Activated CD4-positive, alpha-beta T cell treated with anti-CD3 and anti-CD28 coated beads, Interleukin-2, amount 10 ng/mL, durations not matched to agents 7 days and 5 days (primary cell): ENCODE data around the gene GPR157. TPM values are rescaled to one million over a fixed set of nuclear protein-coding genes. Genes with fewer than 3 reads are reported as not detected.

Experiments
- CTCF ChIA-PET: fragments of 350-600 bp; sonication (Branson Sonifier 250); formaldehyde crosslinking; loops from one replicate; lab custom pipeline; 2021; ENCODE audit warnings: antibody characterized with exemption; lab: Charles Lee
- POLR2A ChIA-PET: fragments of 350-600 bp; sonication (Branson Sonifier 250); formaldehyde crosslinking; loops from one replicate; lab custom pipeline; 2021; ENCODE audit warnings: antibody characterized with exemption; lab: Charles Lee
- DNase-seq: peaks from one replicate; pipeline ENCODE4 v3.0.0-alpha.2; 2020
- H3K27ac Mint-ChIP-seq: one replicate; pipeline ENCODE4 v1.8.0; 2021; ENCODE audit warnings: mild to moderate bottlenecking, moderate library complexity, mixed read lengths
- H3K27me3 Mint-ChIP-seq: one replicate; pipeline ENCODE4 v1.8.0; 2021; ENCODE audit warnings: mixed read lengths
- H3K36me3 Mint-ChIP-seq: one replicate; pipeline ENCODE4 v1.8.0; 2021; ENCODE audit warnings: low read depth, mixed read lengths
- H3K4me1 Mint-ChIP-seq: one replicate; pipeline ENCODE4 v1.8.0; 2021; ENCODE audit warnings: mixed read lengths
- H3K4me3 Mint-ChIP-seq: one replicate; pipeline ENCODE4 v1.8.0; 2021; ENCODE audit warnings: mild to moderate bottlenecking, moderate library complexity, mixed read lengths
- H3K9me3 Mint-ChIP-seq: one replicate; pipeline ENCODE4 v1.8.0; 2021; ENCODE audit warnings: mixed read lengths
- total RNA-seq, 2 experiments: library from RNA; stranded (reverse); gene quantifications; one replicate each; pipeline ENCODE4 v1.2.3, GENCODE V29; 2021

GPR157 gene, protein sequence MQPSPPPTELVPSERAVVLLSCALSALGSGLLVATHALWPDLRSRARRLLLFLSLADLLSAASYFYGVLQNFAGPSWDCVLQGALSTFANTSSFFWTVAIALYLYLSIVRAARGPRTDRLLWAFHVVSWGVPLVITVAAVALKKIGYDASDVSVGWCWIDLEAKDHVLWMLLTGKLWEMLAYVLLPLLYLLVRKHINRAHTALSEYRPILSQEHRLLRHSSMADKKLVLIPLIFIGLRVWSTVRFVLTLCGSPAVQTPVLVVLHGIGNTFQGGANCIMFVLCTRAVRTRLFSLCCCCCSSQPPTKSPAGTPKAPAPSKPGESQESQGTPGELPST
- 1 to 10 TPM; 3.4 to 5.7 TPM for total RNA-seq

DNA sequence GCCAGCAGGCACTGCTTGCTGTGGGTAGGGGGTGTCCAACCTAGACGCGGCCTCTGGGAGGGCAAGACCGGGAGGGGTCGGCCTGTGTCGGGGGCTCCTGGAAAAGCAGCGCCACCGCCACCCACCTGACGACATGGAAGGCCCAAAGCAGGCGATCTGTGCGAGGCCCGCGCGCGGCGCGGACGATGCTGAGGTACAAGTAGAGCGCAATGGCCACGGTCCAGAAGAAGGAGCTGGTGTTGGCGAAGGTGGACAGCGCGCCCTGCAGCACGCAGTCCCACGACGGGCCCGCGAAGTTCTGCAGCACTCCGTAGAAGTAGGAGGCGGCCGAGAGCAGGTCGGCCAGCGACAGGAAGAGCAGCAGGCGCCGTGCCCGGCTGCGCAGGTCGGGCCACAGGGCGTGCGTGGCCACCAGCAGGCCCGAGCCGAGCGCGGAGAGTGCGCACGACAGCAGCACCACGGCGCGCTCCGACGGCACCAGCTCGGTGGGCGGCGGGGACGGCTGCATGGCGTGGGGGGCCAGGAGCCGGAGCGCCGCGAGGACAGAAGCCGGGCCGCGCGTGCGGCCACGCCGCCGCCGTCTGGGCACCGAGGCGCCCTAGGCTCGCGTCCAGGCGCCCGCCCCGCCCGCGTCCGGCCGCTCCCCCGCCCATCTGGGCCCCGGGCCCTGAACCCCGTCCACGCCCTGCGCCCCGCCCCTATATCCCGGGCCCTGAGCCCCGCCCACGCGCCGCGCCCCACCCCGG lies at the start of gene GPR157:
GPR157 (minus strand) TSS at position 583 of the 746 bp plus-strand sequence; CDS start at position 508, 75 bp downstream.
- no peaks in the 10 kb centered on the region for H3K36me3 Mint-ChIP-seq
- H3K27me3 Mint-ChIP-seq, result peaks cover 9% of the 10 kb centered on the region
- DNase-seq, result peak; percentile 82
- H3K4me3 Mint-ChIP-seq, result peak within 1 kb of the TSS; percentile 83
- ChIA-PET CTCF (interaction anchor here (0.7 to 1.2 kb wide), 3 partner anchors 13 to 33 kb away, joined by 3 to 8 read pairs (median 3); no protein-coding TSS in a partner anchor), POLR2A (no interaction called here)
- H3K4me1 Mint-ChIP-seq, result peaks cover 36% of the 10 kb centered on the region
- no peaks in the 10 kb centered on the region for H3K9me3 Mint-ChIP-seq
- peak within 1 kb of the TSS; percentile 89 for H3K27ac Mint-ChIP-seq

DNA sequence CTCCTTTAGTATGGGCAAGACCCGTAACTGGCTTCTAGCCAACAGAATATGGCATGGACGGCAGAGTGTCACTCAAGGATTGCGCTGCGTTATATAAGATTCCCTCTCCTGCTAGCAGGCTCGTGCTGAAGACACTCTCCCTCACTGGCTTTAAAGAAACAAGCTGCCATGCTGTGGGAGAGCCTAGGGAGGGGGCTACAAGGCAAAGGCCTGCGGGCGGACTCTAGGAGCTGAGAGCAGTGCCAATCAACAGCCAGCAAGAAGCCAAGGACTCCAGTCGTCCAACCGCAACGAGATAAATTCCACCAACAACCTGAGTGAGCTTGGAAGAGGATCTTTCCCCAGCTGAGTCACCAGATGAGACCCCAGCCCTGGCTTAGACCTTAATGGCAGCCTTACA lies 45.9 kb upstream of the GPR157 start:
- Mint-ChIP-seq H3K4me3 (no peak overlapping the region), H3K27me3 (peaks cover 4% of the 10 kb centered on the region), H3K4me1 (peaks cover 2% of the 10 kb centered on the region), H3K36me3 (peaks cover 6% of the 10 kb centered on the region), H3K9me3 (no peaks in the 10 kb centered on the region), H3K27ac (no peak overlapping the region)
- DNase-seq, result no peak
- ChIA-PET CTCF (no interaction called here), POLR2A (interaction anchor here (0.5 kb wide), 1 partner anchor 12 kb away, joined by 3 read pairs; no protein-coding TSS in a partner anchor)

DNA sequence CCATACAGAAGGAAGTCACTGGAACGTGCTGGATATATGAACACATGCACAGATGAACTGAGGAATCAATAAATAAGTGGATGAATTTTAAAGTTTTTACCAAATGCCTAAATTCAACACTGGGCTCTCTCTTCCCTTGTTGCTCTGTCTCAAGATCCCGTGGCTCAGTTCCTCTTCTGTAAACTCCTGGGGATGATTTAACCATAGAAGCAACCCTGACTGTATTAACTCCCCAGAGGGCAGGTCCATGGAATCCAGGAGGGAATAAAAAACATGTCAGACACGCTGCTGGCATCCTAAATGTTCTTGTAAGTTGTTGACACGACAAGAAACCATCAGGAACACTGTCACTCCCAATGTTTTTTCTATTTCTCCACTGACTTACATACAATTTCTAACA lies 45.3 kb upstream of the GPR157 start:
- no peaks in the 10 kb centered on the region for H3K9me3 Mint-ChIP-seq
- ChIA-PET POLR2A (interaction anchor here (0.5 kb wide), 1 partner anchor 12 kb away, joined by 3 read pairs; no protein-coding TSS in a partner anchor), CTCF (no interaction called here)
- H3K36me3 Mint-ChIP-seq, result peaks cover 6% of the 10 kb centered on the region
- no peak overlapping the region for H3K27ac Mint-ChIP-seq
- no peaks in the 10 kb centered on the region for H3K4me1 Mint-ChIP-seq
- no peak for DNase-seq
- no peak overlapping the region for H3K4me3 Mint-ChIP-seq
- H3K27me3 Mint-ChIP-seq, result peaks cover 4% of the 10 kb centered on the region

DNA sequence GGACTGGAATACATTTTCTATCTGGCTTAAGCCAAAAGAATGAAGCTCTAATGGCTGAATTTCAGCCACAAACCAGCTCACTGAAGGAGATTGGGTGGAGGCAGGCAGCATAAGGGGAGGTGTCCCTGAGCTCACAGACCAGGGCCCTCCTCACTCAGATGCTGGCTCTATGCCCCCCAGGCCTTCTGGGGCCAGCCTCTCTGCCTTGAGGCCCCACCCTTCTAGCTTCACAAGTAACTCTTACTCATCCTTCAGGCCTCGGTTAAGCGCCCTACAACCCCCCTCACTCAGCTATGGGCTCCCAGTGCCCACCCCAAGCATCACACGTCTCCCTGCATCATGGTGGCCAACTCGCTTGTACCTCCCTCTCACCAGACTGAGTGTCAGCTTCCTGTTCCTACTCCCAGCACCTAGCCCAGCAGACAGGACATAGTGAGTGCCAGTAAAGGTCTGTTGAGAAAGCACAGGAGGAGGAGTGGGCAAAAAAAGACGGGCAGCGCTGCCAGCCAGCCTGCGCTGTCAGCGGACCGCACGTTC lies 40.8 kb upstream of the GPR157 start:
- CTCF ChIA-PET, result interaction anchor here (0.8 to 1.3 kb wide), 2 partner anchors 9 to 11 kb away, joined by 3 read pairs; no protein-coding TSS in a partner anchor
- Mint-ChIP-seq H3K27me3 (peaks cover 3% of the 10 kb centered on the region), H3K36me3 (no peaks in the 10 kb centered on the region), H3K9me3 (no peaks in the 10 kb centered on the region), H3K27ac (no peak overlapping the region), H3K4me1 (peaks cover under 1% of the 10 kb centered on the region), H3K4me3 (no peak overlapping the region)
- POLR2A ChIA-PET, result no interaction called here
- DNase-seq, result no peak

DNA sequence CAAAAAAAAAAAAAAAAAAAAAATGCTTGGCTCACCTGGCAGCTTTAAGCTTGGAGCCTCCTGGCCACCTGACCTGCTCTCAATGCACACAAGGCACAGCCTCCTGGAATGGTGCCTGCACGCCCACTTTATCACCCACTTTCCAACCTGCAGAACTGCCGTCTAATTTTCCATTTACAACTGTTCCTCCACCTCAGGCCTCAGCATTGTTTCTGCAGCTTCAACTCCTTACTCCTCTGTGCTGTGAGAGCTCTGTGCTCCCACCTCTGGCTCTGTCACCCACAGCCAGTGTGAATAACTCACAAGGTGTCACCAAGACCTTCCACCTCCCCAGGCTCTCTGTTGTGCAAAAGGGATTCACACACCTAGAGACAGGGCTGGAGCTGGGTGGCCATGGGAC lies 38.7 kb upstream of the GPR157 start:
- Mint-ChIP-seq H3K36me3 (no peaks in the 10 kb centered on the region), H3K27me3 (no peaks in the 10 kb centered on the region), H3K4me3 (no peak overlapping the region), H3K4me1 (peaks cover 4% of the 10 kb centered on the region), H3K27ac (no peak overlapping the region), H3K9me3 (no peaks in the 10 kb centered on the region)
- no peak for DNase-seq
- ChIA-PET CTCF (interaction anchor here (0.6 to 2.1 kb wide), 2 partner anchors 9 to 481 kb away, joined by 3 to 7 read pairs; no protein-coding TSS in a partner anchor), POLR2A (no interaction called here)

DNA sequence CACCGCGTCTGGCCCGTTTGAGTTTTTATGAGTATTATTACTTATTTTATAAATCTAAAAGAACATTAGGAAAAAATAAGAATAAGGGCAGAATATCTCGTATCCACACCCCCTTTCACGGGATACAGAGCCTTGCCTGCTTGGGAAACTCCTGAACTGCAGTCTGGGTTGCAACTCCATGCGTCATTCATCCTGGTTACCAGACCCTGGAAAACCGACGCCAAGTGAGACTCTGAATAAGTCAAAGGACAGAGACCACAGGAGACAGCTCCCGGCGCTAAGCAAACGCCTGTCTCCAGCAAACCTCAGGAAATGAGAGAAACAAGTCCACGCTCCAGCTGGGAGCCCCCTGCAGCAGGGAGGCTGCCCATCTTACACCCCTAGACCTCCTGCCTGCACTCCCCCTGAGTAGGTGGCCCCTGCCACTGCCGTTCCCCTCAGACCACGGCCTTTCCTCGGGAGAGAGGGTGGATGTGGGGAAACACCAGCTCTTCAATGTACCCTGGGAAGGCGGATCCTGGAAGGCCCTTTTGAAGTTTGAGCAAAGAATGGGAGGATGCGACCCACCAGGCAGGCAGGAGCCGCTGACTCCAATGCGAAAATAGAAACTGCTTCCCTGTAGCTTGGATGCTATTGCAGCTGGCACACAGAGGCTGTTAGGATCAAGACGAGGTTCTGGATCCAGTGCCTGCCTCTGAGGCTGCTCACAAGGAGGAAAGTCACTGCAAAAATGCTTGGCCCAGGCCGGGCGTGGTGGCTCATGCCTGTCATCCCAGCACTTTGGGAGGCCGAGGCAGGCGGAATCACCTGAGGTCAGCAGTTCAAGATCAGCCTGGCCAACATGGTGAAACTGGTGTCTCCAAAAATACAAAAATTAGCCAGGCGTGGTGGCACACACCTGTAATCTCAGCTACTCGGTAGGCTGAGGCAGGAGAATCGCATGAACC lies 37.7 kb upstream of the GPR157 start:
- ChIA-PET POLR2A (no interaction called here), CTCF (interaction anchor here (0.6 to 2.1 kb wide), 2 partner anchors 10 to 482 kb away, joined by 3 to 7 read pairs; no protein-coding TSS in a partner anchor)
- H3K4me1 Mint-ChIP-seq, result peaks cover 4% of the 10 kb centered on the region

DNA sequence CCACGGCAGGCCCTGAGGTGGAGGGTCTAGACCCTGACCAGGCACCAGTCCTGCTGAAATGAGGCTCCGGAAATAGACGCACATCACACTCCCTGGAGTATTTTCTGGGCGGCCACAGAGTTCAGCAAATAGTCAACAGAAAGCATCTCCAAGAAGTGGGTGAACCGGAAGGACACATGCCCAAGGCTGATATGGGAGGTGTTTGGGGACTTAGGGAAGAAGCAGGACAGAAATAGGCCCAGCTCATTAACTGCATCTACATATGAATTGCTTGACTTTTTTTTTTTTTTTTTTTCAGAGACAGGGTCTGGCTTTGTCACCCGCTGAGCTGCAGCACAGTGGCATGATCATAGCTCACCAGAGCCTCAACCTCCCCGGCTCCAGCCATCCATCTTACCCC lies 36.5 kb upstream of the GPR157 start:
- H3K27me3 Mint-ChIP-seq, result no peaks in the 10 kb centered on the region
- H3K27ac Mint-ChIP-seq, result no peak overlapping the region
- H3K36me3 Mint-ChIP-seq, result no peaks in the 10 kb centered on the region
- DNase-seq, result no peak
- H3K9me3 Mint-ChIP-seq, result no peaks in the 10 kb centered on the region
- CTCF ChIA-PET, result interaction anchor here (0.6 to 0.7 kb wide), 2 partner anchors 64 to 141 kb away, joined by 3 read pairs; no protein-coding TSS in a partner anchor
- POLR2A ChIA-PET, result no interaction called here
- H3K4me1 Mint-ChIP-seq, result peaks cover 4% of the 10 kb centered on the region
- no peak overlapping the region for H3K4me3 Mint-ChIP-seq

More for the DNA sequence above, 37.7 kb upstream of the GPR157 start:
- Mint-ChIP-seq H3K36me3 (no peaks in the 10 kb centered on the region), H3K9me3 (no peaks in the 10 kb centered on the region), H3K4me3 (no peak overlapping the region), H3K27ac (no peak overlapping the region), H3K27me3 (no peaks in the 10 kb centered on the region)
- no peak for DNase-seq

DNA sequence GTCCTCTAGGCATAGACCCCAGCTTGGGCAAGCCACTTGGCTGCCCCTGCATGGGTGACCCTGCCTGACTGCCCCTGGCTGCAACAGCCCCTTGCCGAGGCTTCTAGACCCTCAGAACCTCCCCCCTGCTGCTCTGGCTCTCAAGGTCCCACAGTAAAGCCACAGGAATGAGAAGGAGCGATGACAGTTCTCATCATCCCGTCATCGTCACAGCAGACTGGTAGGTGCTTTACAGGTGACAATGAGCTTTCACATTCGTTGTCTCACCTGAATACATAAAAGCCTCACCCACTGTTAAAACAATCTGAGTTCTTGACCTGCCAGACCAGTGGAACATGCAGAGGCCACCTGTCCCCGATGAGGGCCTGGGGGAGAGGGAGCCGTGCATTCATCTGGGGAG lies 36.0 kb upstream of the GPR157 start:
- Mint-ChIP-seq H3K36me3 (no peaks in the 10 kb centered on the region), H3K27me3 (no peaks in the 10 kb centered on the region), H3K4me3 (no peak overlapping the region), H3K9me3 (no peaks in the 10 kb centered on the region), H3K4me1 (peaks cover 4% of the 10 kb centered on the region), H3K27ac (no peak overlapping the region)
- POLR2A ChIA-PET, result no interaction called here
- CTCF ChIA-PET, result interaction anchor here (0.6 kb wide), 2 partner anchors 65 to 384 kb away, joined by 3 to 5 read pairs; no protein-coding TSS in a partner anchor
- no peak for DNase-seq

DNA sequence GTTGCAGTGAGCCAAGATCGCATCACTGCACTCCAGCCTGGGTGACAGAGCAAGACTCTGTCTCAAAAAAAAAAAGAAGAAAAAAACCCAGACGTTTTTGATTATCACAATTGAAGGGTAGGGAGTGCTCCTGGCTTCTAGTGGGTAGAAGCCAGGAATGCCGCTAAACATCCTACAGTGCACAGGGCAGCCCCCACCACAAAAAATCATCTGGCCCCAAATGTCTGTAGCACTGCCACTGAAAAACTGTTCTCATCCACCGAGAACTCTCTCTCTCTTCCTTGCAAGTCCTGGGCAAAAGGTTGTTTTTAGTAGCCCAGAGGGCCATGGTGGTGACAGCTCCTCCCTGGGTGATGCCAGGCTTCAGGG lies 35.6 kb upstream of the GPR157 start:
- no peak overlapping the region for H3K4me3 Mint-ChIP-seq
- POLR2A ChIA-PET, result no interaction called here
- H3K27me3 Mint-ChIP-seq, result no peaks in the 10 kb centered on the region
- H3K27ac Mint-ChIP-seq, result no peak overlapping the region
- peaks cover 4% of the 10 kb centered on the region for H3K4me1 Mint-ChIP-seq
- H3K9me3 Mint-ChIP-seq, result no peaks in the 10 kb centered on the region
- no peaks in the 10 kb centered on the region for H3K36me3 Mint-ChIP-seq
- CTCF ChIA-PET, result interaction anchor here (0.6 kb wide), 1 partner anchor 383 kb away, joined by 5 read pairs; no protein-coding TSS in a partner anchor
- DNase-seq, result no peak

DNA sequence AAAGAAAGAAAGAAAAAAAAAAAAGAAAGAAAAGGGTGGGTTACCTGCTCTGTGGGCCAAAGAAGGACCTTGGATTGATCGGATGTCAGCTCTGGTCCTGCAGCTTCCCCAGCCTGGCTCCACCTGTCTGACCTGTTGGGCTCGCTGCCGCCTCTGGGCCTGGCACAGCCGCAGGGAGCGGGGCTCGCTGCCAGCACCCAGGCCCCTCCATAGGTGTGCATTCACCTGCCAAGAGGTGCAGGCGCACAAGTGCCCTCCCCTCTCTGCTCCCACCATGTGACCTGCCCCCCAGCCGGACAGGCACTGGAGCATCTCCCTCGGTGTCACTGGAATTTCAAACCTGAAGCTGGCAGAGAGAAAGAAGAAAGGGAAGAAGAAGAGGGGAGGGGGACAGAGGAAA lies 33.1 kb upstream of the GPR157 start:
- ChIA-PET CTCF (interaction anchor here (0.7 to 1.5 kb wide), 3 partner anchors 19 to 127 kb away, joined by 3 read pairs; no protein-coding TSS in a partner anchor), POLR2A (interaction anchor here (0.5 kb wide), 1 partner anchor 74 kb away, joined by 4 read pairs; no protein-coding TSS in a partner anchor)
- DNase-seq, result no peak
- Mint-ChIP-seq H3K27ac (no peak overlapping the region), H3K4me1 (peaks cover 4% of the 10 kb centered on the region), H3K4me3 (no peak overlapping the region), H3K27me3 (no peaks in the 10 kb centered on the region), H3K36me3 (no peaks in the 10 kb centered on the region), H3K9me3 (no peaks in the 10 kb centered on the region)

DNA sequence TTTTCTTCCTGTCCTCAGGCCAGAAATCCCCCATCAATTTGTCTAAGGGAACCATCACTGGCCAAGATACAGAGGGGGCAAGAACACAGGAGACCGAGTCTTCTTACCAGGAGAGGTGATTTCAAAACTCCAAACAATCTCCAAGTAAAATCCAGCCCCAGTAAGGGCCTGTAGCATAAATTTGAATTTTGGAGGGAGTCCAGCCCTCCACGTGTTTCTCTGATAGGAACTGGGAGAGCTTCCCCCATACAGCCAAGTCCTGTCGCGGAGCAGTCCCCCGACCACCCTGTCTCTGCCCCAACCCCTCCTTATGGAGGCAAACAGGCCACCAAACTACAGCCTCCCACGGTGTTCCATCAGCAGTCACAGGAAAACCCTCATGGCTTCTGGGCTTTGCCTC lies 32.4 kb upstream of the GPR157 start:
- no peak overlapping the region for H3K4me3 Mint-ChIP-seq
- H3K9me3 Mint-ChIP-seq, result no peaks in the 10 kb centered on the region
- no peaks in the 10 kb centered on the region for H3K27me3 Mint-ChIP-seq
- H3K36me3 Mint-ChIP-seq, result no peaks in the 10 kb centered on the region
- H3K27ac Mint-ChIP-seq, result no peak overlapping the region
- H3K4me1 Mint-ChIP-seq, result peaks cover 4% of the 10 kb centered on the region
- ChIA-PET POLR2A (no interaction called here), CTCF (interaction anchor here (1.0 to 1.3 kb wide), 2 partner anchors 8 to 19 kb away, joined by 3 read pairs; no protein-coding TSS in a partner anchor)
- DNase-seq, result no peak
